Right lung (tissue), 5 donors: ENCODE results near the gene IPCEF1. TPM values are rescaled to one million over a fixed set of nuclear protein-coding genes. Genes with fewer than 3 reads are reported as not detected.

ENCODE experiments used
- DNase-seq, 2 donors: peaks; one replicate each; pipeline ENCODE4 v3.0.0-alpha.2; 2013
- polyA plus RNA-seq, 5 donors: library from polyadenylated mRNA; unstranded; fragments of 120-200 nt; gene quantifications; one replicate each; pipeline versions ENCODE4 v1.2.1 to v1.2.3, GENCODE V29; 2013; ENCODE audit warnings: inconsistent platforms in 1 of 5, low replicate concordance in 1 of 5; ENCODE audit not compliant: insufficient read length in 5 of 5, insufficient read depth in 1 of 5

IPCEF1 gene
- polyA plus RNA-seq, 5 donors, result 3.4 to 6.8 (median 4.3) TPM

DNA sequence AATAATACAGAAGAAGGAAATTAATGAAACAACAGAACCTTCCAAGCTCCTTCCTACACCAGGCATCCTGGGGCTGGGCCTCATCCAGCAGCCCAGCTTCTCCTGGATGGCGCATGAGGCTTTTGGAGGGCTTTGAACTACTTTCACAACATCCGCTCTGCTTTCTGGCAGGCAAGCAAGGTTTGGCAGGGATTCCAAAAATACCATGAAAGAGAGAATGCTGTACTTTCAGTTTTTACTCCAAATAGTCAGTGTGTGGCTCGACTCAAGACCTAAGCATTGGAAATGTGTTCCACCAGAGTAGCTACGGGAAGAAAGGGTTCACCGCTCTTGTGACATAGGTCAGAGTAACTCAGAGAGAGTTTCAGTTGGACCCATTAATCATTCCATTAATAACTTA is 192.2 kb downstream of the IPCEF1 start:
- peak; percentile 91 to 94 for DNase-seq

DNA sequence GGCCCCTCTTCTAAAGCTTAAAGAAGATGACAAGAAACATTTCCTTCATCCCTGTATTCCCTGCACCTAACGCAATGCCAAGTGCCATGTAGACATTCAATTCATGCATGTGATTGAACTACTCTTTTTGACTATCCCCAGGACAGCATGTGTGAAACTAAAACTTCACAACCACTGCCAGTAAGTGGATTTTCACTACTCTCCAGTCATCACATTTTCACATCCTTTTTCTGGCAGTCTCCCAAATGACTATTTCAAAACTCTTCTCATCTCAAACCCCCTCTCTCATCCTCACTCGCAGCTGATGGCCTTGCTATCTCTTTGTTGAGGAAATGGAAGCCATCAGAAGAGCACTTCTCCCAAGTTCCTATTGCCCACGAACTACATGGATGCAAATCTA is 194.9 kb downstream of the IPCEF1 start:
- no peak for DNase-seq

DNA sequence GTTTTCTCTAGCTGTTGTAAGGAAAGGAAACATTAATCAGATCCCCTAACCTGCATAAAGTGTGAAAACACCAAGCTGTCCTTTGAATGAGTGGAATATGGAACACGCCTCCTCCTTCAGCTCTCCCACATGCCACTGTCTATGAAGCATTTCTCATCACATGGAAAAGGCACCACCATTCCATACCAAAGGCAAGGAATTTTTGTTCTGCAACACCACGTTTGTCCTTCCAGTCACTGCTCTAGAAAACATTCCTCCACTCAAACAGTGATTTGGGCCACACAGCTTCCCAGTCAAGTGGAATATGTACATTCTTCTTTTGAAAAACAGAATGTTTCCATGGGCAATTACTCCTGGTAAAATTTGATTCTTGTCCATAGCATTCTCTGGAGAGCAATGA is 197.5 kb downstream of the IPCEF1 start:
- no peak for DNase-seq

DNA sequence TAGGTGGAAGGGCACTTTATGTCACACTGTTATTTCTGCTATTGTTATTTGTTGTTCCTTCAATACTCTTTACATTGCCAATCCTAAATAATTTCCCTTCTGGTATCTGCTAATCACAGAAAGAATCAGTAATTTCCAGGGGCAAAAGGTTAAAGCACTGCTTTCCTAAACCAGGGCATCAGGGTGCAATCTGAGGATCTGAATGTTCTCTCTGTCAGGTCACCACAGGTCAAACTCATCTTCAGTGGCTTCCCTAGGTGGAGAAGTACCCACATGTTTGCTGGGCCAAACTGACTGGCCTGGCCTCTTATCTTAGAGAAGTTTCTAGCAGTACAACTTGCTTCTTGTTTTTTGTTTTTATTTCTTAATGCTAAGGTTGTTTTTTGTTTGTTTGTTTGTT is 198.9 kb downstream of the IPCEF1 start:
- no peak for DNase-seq

GRCh38 chr6:154157082-154157481 is 199.5 kb downstream of the IPCEF1 start:
- DNase-seq, result no peak

DNA sequence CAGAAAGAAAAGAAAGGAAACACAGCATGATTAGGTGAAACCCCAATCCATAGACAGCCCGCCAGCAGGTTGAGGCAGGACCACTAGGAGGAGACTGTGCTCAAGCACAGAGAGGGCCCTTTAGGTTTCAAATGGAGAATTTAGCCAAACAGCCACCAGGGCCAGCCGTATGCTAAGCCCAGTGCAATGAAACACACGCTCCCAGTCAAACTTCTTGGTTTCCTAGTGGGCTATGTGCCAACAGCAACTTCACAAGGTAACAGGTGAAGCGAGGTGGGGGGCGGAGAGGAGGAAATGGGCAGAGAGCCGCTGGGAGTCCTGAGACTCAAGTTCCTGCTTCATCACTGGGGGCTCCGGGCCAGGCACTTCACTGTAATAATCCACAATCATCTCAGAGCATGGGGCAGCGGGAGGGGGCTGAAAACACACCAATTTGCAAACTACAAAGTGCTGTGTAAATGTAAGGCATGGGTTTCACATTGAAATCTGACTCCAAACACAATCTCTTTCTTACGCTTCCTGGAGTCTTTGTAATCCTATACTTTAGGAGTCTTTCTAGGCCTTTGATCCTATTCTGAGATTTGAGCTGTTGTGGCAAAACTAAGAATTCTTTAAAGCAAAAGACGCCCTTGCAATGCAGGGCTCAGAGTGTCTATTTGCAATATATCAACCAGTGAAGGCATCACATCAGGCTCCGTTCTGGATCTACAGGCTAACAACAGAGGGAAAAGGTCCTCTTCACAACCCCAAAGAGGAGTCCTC is 200.3 kb downstream of the IPCEF1 start:
- DNase-seq, result peak; percentile 66

DNA sequence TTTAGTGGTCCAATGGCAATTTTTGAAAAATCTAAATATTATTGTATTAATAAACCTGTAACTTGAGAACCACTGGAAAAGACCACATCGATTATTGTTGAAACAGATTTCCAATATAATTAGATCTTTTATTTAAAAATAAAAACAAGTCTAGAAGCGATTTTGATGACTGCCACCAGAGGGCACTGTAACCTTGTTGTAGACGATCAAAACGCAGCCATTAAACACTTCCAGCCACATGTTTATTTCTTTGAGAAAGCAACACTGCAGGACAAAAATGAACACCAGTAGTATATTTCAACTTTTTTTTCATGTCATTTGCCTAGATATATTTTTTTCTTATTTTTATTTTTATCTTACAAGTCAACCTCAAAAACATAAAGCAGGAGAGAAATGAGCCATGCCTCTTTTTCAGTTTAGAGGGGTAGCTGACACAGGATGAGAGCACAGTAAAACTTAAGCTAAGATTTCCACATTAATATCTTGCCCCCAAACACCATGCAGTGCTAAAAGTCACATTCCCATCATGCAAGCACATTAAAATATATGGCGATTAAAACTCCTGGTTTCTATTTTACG is 202.1 kb downstream of the IPCEF1 start:
- peak; percentile 47 to 65 for DNase-seq

- no peak for DNase-seq
These were observed 212.8 kb downstream of the IPCEF1 start for GRCh38 chr6:154143753-154144152.

GRCh38 chr6:154140743-154141142 is 215.9 kb downstream of the IPCEF1 start:
- no peak for DNase-seq

DNA sequence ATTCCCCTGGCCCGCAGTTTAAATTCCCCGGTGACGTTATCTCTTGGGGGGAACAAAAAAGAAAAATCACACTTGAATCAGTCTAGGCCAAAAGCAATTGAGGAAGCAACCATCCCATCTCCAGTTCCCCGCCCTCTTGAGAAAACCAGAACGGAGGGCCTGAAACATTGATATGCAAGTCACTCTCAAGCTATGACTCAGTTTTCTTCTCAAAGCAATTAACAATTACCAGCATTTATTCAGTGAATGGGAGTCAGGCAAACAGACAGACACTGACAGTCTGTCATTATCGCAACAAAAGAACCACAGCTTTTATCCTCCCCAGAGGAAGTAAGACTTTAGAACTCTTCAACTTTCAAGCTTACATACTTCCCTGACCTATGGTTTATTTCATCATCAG is 216.7 kb downstream of the IPCEF1 start:
- DNase-seq, result no peak

- DNase-seq, result no peak
These were observed 217.8 kb downstream of the IPCEF1 start for GRCh38 chr6:154138793-154139192.

GRCh38 chr6:154134471-154135147 is 222.0 kb downstream of the IPCEF1 start:
- DNase-seq, result no peak

DNA sequence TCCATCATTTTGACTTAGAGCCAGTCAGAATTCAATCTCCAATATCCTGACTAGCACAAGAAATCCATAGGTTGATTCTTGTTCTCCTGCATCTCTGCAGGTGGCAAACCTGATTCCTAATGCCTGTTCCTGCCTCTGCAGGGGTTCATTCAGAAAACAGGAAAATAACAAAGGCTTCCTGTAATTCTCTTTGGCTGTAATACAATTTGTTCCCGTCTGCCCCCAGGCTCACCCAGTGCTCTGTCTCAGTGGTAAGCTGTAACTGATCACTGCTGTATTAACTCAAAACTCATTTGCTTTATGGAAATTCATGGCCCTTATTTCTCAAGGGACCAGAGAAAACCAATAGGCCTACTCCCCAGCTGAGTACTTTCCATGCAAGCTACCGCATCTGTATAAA is 228.9 kb downstream of the IPCEF1 start:
- no peak for DNase-seq

GRCh38 chr6:154125421-154125820 is 231.2 kb downstream of the IPCEF1 start:
- no peak for DNase-seq

DNA sequence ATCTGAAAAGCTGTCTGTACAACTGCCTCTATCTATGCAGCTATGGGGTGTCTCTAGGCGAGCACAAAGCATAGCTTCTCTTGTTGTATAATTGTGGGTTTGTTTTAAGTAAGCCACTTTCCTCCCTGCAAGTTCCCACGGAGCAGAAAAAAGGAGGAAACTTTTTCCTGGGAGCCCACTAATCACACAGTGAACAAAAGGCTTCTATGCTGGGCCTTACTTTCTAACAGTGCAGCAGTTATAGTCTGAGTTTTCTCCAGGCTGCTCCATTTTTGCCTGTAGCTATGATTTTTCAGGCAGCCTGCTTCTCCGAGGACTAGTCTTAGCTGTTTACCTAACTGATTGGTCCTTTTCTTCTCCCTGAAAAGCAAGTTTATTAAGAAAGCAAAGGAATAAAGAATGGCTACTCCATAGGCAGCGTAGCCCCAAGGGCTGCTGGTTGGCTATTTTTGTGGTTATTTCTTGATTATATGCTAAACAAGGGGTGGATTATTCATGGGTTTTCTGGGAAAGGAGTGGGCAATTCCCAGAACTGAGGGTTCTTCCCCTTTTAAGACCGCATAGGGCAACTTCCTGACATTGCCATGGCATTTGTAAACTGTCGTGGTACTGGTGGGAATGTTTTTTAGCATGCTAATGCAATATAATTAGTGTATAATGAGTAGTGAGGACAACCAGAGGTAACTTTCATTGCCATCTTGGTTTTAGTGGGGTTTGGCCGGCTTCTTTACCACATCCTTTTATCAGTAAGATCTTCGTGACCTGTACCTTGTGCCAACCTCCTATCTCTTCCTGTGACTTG is 233.2 kb downstream of the IPCEF1 start:
- no peak for DNase-seq

DNA sequence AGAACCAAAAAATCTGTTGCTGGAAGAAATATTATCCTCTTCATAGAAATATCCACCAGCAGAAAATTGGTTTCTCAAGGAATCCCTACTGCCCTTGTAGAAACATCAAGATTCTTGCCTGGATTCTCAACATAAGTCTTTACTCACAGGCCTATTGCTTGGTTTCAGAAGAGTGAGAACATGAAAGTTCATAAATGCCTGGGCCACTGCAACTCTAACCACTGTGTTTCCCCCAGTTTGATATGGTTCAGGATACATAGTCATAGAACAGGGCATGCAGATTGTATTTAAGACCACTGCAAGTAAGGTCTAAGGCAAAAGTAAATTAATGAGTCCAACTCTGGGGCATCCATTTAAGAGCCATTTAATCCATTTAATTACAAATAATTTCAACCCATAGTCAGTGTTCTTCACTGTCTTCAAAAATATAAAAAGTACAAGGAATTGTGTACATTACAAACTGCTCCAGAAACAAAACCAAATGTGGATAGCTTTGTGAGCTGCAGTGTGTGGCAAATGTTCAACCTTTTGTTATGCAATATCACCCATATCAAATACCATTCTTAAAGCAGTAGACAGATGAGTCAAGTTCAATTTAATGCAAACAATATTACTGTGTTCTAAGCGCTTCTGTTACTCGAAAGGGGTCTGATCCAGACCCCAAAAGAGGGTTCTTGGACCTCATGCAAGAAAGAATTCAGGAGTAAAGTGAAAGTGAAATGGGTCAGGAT is 234.2 kb downstream of the IPCEF1 start:
- no peak for DNase-seq

DNA sequence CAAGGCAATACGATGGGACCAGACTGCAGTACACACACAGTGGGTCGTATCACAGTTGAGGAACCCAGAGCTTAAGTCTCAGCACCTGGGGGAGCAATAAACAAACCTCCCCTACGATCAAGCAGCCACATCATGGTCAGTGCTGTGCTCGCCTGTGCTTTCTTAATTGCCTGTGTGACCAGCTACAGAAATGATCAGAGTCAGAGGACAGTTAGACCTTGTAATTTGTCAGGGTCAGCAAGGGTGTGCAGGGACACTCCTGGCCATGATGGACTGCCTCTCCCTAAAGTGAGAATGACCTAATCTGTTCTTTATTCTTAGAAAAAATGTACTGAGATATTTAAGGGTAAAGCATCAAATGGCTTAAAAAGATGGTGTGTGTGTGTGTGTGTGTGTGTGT is 239.1 kb downstream of the IPCEF1 start:
- no peak for DNase-seq

DNA sequence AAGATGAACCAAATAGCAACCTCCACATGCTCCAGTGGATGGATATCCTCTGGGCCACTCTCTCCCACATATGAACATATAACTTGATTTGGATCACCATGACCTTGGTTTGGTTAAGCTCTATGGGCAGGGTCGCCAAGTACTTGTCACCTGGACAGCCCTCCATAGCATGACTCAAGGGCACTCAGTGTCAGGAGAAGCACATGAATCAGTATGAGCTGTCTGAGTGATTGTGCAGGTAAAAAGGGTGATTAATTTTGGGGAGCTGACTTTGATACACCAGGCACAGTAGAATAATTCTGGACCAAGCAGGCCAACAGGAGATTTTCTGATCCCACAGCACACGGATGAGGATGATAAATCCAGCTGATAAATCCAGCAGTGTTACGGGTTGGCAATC is 243.2 kb downstream of the IPCEF1 start:
- DNase-seq, result no peak

DNA sequence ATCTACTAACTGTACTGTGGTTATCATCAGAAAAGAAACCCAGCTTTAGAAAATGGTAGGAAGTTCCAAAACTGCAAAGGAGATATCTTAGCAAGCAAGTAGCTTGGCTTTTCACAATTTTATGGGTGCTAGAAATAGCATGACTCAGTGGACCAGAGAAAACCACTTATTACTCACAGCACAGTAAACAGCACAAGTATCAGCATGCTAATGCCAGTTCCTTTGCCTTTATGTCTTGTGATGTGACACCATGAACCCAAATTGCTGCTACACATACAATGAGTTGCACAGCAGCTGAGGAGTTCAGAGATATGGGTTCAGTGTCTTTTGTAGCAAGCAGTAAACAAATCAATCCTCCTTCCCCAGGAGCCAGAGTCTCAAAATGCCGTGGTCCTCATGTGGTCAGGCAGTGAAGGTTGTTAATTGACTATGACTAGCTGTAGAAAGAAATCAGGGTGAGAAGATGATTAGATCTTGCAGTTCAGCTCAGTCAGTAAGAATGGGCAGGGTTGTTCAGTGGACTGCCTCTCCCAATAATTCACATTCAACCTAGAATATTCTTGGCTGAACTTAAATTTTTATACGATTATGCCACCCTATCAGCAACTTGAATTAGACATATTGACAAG is 244.3 kb downstream of the IPCEF1 start:
- DNase-seq, result no peak

DNA sequence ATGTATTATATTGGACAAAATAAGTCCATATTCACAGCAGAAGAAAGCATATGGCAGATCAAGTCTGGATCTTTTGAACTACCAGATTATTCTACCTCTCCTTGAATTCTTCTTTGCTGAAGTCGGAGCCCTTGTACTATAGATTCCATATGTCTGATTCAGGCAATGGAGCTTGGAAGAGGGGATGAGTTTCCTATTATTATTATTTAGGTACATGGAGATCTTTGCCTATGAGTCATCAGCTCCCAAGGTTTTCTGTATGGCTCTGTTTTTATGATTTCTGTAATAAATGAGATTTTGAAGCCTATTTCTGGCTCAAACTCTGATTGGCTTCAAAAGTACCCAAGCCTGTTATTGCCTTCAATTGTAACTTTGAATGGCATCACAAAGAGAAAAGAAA is 245.6 kb downstream of the IPCEF1 start:
- DNase-seq, result no peak

DNA sequence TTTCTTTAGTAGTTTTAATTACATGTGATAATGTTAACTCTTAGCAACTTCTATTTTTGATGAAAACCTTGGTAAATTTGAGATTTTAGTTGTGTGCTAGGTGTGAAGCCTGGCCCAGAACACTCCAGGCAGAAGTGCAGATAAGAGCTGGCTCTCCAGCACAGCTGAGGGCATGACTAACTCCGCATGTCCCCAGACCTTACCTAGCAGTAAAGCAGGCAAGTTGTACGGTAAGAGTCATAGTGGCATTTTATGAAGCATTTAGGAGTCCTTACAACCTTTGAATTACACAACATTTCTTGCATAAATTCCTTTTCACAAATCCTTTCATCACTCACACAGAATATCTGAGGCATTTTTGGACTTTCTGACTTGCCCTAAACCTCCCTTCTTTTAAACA is 250.4 kb downstream of the IPCEF1 start:
- no peak for DNase-seq
